AG20443 (cell line): ENCODE data around the gene PACS1.

ENCODE experiments used
- DNase-seq: peaks from one replicate; pipeline ENCODE4 v3.0.0; 2012; ENCODE audit warnings: low spot score, mixed read lengths

Gene PACS1

DNA sequence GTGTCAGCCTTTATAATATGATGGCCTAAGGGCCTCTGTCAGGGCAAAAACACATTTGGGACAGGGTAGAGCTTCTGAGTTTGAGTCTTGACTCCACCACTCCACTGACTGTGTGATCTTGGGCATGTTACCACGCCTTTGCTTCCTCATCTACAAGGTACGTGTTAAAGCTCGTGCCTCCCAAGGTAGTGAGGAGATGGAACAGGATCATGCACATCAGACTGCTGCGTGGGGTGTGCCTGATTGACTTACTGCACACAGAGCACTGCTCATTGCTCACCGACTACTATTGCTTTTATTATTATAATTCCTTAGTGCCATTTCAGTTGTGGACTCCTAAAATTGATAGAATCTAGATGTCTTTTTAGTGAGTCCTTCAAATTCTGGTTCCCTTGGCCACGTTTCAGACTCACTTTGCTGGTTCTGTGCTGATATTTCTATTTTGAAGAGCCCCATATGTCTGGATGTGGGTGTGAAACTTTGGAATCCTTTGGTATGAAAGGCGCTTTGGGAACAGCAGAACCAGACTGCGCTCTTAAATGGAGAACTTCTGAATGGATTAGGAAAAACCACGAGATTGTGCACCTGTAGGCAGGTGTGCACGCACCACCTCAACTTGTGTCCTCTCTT, 154.3 kb downstream of the PACS1 start:
- no peak for DNase-seq

GRCh38 chr11:66225066-66225465, 155.0 kb downstream of the PACS1 start:
- DNase-seq: no peak

GRCh38 chr11:66226101-66226500, 156.0 kb downstream of the PACS1 start:
- no peak for DNase-seq

DNA sequence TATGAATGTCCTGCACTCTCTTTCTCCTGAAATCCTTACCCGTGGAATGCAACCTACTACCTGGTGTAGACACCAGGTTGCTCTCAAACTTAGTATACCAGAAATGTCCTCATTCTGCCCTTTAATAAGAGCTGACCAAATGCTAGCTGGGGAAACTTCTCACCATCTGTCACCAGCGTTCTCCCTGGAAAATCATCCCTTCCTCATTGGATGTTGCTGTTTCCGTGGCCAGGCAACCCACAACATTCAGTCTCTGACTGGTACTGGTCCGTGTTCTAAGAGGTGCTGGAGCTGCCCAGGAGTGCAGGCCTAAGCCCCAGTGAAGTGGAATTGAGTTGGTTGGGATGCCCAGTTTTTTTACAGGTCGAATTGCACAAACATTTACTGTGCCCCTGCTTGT, 157.6 kb downstream of the PACS1 start:
- DNase-seq: no peak

DNA sequence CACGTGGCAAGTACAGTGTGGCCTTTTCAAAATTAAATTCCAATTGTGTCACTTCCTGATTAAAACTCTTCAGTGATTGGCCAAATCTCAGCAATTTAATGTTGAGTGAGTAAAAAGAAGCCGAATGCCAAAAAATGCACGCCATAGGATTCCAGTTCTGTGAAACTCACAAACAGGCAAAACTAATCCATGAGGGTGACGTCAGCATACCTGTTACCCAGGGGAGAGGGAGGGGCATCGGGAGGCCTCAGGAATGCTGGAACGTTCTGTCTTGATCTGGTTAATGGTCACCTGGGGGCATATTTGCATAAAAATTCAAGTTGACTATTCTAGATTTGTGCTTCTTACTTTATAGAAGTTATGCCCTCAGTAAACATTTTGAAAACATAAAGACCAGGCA, 158.4 kb downstream of the PACS1 start:
- DNase-seq: no peak

DNA sequence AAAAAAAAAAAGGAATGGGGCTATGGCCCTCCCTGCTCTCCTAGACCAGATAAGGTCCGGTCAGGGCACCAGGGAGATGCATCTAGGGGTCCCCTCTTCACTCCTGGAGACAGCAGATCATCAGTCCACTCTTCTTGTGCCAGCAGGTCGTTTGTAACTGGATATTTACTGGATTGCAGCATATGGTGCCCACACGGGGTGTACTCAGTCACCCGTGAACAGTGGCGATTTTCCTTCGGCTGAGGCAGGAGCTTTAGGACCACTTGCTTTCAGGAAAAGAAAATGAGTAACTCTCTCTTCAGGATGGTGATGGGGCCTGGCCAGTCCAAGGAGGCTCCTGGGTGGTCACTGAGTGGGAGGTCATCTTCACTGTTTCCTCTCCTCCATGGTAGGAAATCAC, 160.1 kb downstream of the PACS1 start:
- no peak for DNase-seq

DNA sequence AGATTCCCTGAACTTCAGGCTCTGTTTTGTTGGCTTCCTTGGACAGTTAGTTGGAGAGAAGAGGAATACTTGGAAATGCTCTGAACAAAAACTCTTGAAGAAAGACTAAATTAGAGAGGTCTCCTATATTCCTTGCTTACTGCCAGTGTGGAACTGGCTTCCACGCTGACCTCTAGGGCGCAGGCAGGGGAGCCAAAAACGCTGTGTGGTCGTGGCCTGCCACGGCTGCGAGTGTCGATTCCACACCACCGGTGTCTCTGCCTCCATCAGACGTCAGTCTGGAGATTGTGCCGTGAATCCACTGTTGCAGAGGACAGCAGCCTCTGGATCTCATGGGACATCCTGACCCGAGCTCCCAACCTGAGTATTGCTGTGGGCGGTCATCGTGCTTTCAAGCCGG, 160.9 kb downstream of the PACS1 start:
- no peak for DNase-seq

DNA sequence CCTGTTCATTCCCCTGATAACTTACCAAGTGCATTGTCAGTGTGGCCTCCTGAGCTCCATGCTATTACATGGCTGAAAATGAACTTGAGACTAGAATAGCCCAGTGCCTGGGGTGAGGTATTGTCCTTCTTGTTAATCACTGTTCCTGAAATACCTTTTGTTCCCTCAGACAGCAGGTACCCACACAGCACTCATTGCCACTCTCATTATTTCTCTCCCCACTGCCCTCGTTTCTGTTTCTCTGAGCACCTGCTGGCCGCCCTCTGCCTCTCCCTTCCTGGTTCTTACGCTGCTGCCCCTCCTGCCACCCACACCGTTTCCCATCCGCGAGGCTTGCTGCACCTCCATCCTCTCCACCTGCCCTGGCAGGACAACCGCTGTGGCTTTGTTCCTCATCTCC, 161.5 kb downstream of the PACS1 start:
- no peak for DNase-seq

DNA sequence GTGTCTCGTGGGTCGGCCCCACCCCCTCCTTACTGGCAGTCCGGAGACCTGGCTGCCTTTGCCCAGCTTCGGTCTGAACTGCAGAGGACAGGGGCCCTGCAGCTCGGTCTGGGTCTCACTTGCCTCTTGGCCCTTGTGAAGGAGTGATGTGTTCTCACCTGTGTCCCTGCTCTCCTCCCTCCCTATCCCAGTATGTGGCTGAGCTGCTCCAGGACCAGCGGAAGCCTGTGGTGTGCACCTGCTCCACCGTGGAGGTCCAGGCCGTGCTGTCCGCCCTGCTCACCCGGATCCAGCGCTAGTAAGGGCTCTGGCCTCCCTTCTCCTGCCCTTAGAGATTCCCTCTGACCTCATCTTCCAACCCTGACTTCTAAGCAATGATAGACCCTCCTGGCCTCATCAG, 162.7 kb downstream of the PACS1 start:
- no peak for DNase-seq

GRCh38 chr11:66233301-66233700, 163.2 kb downstream of the PACS1 start:
- DNase-seq: no peak

GRCh38 chr11:66235141-66235540, 165.1 kb downstream of the PACS1 start:
- DNase-seq: no peak

- DNase-seq: no peak
These were observed 167.8 kb downstream of the PACS1 start for GRCh38 chr11:66237867-66238266.

DNA sequence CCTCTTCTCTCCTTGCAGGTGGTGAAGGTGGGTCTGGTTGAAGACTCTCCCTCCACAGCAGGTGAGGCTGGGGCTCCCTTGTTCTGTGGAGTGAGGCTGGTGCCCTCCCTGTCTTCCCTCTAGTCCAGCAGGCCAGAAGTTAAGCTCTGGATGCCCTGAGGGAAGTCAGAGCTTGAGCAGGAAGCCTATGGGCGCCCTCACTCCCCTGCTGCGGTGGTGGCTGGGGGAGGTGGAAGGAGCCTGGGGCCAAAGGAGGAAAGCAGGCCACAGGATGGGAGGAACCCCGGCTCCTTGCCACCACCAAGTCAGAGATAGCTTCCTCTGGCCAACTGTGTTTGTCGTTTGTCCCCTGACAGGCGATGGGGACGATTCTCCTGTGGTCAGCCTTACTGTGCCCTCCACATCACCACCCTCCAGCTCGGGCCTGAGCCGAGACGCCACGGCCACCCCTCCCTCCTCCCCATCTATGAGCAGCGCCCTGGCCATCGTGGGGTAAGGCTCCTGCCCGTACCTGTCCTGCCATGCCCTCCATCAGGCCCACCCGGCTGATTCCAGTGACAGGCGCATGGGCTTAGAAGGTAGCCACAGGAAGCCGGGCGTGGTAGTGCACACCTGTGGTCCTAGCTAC, 168.8 kb downstream of the PACS1 start:
- DNase-seq: no peak

- DNase-seq: no peak
These were observed 169.4 kb downstream of the PACS1 start for GRCh38 chr11:66239511-66239910.

DNA sequence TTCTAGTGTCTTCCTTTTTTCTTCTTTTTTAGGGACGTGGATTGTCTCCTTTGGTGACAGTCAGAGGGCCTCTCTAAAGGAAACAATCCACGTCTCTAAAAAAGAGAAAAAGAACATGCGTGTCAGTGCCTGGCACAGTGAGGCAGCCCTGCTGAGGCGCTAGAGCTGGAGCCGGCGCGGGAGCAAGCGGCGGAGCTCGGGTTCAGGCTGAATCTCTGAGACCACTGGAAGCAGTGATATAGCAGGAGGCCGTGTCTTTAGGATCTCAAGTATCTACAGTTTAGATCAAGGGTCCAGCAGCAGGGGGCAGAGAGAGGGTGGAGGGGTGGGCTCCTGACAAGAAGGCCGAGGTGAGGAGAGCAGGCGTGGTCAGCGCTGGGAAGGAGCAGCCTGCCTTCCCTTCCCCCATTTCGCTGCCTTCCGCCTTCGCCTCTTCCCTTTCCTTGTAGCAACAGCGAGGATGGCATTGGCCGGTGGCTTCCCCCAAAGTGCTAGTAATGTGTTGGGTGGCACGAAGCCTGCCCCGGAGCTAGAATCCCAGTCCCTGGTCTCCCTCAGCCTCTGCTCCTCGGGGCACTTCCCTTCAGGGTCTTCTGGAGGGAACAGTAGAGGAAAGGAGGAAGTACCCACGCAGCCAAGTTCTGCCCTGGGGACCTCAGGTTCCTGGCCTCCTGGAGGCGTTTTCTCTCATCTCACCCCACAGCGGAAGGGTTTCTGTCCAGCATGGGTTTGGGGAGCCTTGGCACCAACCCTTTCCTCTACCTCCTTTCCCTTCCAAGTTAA, 170.1 kb downstream of the PACS1 start:
- no peak for DNase-seq

DNA sequence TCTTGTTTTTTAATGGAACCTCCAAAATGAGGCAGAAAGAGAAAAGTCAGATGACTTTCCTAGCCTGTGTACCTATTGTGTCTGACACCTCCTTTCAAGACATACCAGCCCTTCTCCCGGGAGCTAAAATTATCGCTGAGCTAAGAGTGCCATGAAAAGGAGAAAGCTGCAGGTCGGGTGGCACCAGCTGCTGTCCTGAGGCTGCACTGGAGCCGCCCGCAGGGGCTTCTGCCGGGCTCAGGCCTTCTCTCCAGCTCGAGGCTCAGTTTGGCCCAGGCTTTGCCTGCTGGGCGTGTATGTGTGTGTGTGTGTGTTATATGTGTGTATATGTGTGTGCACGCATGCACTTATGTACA, 170.7 kb downstream of the PACS1 start:
- no peak for DNase-seq

DNA sequence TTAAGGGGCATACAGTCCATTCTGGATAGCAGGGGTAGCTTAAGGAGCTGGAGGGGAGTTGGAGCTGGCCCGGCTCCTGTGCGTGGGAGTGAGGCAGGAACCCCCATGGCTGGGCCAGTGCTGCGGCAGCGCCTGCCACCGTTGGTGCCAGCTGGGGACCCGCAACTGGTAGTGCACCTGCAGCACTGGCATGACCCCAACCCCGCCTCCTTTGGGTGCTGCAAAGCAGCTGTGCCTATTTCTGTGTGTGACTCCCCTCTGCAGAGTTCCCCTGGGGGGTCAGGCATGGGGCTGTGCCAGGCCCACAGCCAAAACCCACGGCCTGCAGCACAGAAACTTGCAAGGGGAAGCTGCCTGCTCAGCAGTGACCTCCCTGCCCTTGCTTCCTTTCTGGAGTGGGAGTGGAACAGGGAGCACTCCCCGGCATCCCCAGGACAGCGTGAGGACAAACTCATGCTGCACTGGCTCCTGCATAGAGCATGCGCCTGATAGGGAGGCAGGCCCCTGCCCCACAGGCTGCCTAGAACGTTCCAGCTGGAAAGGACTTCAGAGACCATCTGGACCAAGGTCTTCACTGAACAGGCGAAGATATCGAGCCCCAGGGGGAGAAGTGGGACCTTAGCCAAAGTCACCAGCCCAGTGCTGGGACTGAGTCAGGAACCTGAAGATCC, 172.2 kb downstream of the PACS1 start:
- DNase-seq: no peak

DNA sequence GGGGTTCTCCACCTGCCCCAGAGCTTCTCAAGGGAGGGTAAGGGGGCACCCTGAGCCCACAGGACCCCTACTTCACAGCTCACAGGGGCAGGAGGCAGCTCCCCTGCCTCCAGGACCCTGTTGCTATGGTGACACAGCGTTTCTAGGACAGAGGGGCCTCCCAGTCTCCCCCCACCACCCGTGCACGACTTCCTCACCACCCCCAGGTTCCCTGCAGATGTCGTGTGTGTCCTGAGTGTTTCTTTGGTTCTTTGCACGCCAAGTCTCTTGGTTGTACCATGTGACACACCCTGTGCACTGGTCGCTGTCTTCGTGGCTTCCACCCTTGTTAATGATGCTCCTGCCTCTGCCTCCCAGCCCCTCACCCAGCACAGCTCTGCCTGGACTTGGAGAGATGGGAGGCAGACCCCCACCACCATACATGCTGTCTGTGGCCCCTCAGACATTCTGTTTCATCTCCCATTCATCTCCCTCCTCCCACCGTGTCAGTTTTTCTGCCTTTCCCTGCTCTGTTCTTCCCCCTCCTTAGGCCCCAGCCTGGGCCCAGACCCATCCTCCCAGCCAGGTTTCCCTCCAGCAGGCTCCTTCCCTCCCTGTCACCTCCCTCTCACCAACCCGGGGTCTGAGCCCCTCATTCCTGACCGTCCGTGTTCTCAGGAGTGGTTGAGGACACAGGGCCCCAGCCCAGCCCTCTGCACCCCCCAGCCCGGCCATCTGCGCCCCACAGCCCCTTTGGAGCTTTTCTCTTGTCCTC, 173.9 kb downstream of the PACS1 start:
- DNase-seq: no peak

GRCh38 chr11:66247295-66247694, 177.2 kb downstream of the PACS1 start:
- no peak for DNase-seq

DNA sequence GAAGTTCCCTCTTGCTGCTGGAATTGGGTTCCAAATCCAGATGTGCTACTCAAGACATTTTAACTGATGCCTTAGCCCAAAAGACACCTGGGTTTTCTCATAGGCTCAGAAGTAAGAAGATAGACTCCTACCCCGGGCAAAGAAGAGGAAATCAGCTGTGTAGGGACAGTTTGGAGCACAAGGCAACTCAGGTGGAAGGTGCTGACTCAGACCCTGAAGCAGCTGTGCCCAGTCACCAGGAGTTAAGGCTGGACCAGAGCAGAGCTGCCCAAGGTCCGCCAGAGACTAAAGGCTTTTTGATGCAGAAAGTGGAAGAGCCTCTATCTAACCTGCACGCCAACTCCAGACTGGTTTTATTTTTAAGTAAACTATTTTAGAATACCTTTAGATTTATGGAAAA, 177.7 kb downstream of the PACS1 start:
- no peak for DNase-seq

DNA sequence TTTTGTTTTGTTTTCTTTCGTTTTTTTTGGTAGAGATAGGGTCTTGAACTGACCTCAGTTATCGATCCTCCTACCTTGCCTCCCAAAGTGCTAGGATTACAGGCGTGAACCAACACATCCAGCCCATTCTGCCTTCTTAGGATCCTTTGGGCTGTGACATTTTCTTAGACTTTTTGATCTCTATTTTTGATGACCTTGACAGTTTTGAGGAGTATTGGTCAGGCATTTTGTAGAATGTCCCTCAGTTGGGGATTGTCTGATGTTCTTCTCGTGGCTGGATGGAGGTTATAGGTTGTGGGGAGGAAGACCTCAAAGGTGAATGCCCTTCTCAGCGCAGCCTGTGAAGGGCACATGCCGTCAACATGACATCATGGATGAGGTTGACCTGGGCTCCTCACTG, 178.8 kb downstream of the PACS1 start:
- DNase-seq: no peak

DNA sequence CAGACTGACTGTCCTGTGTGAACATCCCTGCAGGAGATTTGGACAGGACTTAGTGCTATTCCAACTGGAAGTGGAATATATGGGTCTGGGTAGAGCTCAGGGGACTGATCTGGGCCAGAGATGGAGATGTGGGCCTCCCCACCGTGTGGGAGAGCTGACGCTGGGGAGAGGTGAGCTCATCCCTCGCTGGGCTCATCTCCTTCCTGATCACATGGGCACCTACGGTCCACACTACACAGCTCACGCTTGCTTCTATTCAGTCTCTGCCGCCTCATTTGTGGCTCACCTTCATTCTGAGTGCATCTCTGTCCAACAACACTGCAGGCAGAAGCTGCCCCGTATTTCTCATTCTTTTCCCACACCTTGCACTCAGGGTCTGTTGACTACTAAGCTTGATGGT, 181.7 kb downstream of the PACS1 start:
- no peak for DNase-seq
